HG02610 (cell line): ENCODE results near the gene ZDHHC11.
"Not testable (repeated sequence)": the region's sequence is repeated elsewhere in the genome, so short reads cannot be mapped to it uniquely, and the experiment has no call there.

ENCODE experiments used
- ATAC-seq: cut with Tn5 transposase; IDR thresholded peaks from one replicate; pipeline ENCODE4 v1.9.1; 2021; ENCODE audit warnings: mild to moderate bottlenecking, moderate library complexity; ENCODE audit not compliant: unreplicated experiment

The ZDHHC11 gene

DNA sequence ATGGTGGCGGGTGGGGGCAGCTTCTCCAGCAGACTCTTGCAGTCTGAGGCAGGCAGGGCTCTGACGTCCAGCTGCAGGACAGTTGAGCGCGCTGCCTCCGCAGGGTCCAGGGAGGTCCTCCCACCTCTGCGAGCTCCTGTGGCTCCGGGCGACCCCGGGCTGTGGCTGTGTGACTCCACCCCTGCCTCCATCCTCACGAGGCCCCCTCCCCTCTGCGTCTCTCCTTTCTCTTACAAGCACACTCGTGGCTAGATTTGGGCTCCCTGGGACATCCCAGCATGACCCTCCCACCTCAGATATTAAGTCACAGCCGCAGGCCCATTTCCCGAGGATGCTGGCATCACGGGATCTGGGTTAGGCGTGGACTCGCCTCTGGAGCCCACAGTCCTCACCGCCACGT lies 100.6 kb downstream of the ZDHHC11 start:
- ATAC-seq: not testable (repeated sequence)

DNA sequence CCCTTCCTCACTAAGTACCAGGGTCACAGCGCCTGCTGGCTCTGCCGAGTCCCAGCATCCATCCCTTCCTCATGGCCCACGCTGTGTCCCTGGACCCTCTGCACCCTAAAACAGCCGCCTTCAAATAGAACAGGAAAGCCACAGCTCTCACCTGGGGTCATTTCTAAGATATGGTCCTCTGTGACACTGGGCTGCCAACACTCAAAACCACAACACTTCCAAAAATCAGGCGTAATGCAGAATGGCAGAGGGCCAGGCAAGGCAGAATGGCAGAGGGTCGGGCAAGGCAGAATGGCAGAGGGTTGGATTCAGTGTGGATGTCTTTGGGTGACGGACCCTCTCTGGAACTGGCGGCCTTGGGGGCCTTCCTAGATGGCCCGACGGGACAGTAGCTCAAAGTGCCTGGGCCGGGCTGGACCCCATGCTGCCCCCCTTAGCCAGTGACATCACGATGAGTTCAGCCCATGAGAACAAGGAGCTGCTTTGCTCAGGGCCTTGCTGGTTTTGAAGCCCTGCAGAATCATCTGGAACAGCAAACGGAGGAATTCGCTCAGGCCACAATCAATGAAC lies 101.6 kb downstream of the ZDHHC11 start:
- no peak for ATAC-seq

DNA sequence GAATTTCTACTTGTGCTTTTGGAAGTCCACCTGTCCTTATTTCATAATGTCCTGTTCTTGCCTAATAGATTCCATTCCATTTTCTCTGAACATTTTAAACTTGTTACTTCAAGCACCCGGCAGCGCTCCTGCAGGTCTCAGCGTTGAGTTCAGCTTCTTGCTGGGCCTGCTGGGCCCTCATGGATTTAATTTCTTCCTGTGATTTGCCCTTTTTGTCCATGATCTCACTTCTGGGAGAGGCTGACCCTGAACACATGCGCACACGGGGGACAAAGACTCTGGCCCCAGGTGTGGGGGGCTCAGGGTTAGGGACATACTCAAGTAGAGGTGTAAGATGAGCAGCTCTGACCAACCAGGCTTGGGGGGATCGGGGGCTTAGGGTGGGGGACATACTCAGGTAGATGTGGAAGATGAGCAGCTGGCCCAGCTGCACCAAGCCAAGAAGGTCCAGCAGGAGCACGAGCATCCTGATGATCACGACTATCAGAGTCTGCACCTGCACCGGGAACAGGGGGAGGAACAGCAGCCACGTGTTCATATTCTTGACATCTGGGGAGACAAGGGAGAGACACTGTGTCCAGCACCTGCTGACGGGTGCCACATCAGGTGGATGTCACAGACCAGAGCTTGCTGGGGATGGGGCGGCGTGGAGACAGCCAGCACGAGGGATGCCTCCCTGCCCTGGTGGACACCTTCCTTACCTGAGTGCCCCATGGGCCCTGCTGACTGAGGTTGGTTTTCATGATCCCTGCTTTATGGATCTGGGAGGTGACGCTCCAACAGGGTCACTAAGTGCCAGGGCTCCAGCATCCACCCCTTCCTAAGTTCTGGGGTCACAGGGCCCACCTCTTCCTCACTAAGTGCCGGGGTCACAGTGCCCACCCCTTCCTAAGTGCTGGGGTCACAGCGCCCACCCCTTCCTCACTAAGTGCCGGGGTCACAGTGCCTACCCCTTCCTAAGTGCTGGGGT lies 102.5 kb downstream of the ZDHHC11 start:
- not testable (repeated sequence) for ATAC-seq

DNA sequence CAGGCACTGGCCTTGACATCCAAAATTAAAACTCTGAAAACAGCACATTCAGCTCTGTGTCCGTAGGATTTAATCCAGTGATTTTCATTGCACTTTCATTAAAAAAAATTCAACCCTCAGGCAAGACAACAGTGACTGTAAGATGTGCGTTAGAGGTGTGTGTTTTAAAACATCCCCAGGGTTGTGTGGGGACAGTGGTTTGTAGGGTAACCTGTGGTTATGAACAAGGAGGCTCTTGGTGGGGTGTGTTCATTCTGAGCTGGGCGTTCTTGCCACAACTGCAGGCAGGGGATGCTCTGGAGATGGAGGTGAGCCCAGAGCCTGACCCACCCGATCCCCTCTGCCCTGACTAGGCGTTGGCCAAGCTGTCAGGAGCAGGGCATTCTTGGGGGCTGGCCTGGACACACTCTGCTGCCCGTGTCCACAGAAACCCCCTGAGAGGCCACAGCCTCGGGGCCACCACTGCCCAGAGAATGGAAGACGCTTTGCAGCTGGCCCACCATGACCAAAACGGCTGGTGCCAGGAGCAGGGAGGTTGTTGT lies 103.4 kb downstream of the ZDHHC11 start:
- ATAC-seq: not testable (repeated sequence)

DNA sequence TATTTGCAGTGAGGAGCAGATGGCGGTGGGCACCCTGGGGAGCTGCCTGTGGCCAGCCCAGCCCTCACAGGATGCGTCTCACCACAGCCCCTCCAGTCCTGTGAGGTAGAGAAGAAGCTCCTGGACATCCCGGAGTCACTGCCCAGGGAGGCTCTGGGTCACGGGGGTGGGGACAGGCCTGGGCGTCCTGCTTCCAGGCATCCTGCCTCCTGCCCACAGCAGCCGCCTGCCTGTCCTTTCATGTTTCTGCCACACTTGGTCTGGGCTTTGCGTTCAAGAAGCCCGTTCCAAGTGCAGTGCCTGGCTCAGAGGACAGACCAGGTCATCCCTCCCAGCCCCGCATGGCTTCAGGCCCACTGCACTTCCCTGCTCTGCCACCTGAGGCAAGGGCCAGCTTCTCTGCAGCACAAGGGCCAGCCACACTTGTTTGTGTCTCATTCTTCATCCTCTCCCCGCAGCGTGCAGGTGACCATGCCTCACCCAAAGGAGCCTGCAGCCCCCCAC lies 104.5 kb downstream of the ZDHHC11 start:
- no peak for ATAC-seq
